Stomach (tissue), 4 donors: ENCODE results near the gene COL6A1.

ENCODE experiments used
- EP300 ChIP-seq: sonication (generic); formaldehyde crosslinking; IDR thresholded peaks from one replicate; pipeline ENCODE4 v1.6.1; 2017; ENCODE audit warnings: antibody characterized with exemption
- POLR2A ChIP-seq, 4 donors: fragments of 450-650 bp; IDR thresholded peaks; one replicate each; pipeline ENCODE4 v1.6.1; 2016; ENCODE audit warnings: antibody characterized with exemption in 4 of 4, control low read depth in 2 of 4, mild to moderate bottlenecking in 1 of 4, moderate library complexity in 1 of 4
- POLR2AphosphoS5 ChIP-seq, 3 donors: sonication (generic); formaldehyde crosslinking; IDR thresholded peaks; one replicate each; pipeline ENCODE4 v1.6.1; 2016; ENCODE audit warnings: antibody characterized with exemption in 3 of 3
- TF ChIP-seq, protein P1 (sequence below), 7 experiments: fragments of 450-650 bp in 4 of 7; fragments of 200-600 bp in 3 of 7; sonication (generic) in 3 of 7; IDR thresholded peaks; one replicate each; pipeline ENCODE4 v1.5.1; 2016 to 2019; ENCODE audit warnings: antibody characterized with exemption in 7 of 7, control low read depth in 2 of 7, mild to moderate bottlenecking in 1 of 7

GRCh38 chr21:45944601-45945000 lies 37.0 kb upstream of the COL6A1 start:
- TF ChIP-seq, protein P1, sequence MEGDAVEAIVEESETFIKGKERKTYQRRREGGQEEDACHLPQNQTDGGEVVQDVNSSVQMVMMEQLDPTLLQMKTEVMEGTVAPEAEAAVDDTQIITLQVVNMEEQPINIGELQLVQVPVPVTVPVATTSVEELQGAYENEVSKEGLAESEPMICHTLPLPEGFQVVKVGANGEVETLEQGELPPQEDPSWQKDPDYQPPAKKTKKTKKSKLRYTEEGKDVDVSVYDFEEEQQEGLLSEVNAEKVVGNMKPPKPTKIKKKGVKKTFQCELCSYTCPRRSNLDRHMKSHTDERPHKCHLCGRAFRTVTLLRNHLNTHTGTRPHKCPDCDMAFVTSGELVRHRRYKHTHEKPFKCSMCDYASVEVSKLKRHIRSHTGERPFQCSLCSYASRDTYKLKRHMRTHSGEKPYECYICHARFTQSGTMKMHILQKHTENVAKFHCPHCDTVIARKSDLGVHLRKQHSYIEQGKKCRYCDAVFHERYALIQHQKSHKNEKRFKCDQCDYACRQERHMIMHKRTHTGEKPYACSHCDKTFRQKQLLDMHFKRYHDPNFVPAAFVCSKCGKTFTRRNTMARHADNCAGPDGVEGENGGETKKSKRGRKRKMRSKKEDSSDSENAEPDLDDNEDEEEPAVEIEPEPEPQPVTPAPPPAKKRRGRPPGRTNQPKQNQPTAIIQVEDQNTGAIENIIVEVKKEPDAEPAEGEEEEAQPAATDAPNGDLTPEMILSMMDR (IDR thresholded peaks at IDR 0.05): no peak
- no peak for TF ChIP-seq POLR2A (IDR thresholded peaks at IDR 0.05)
- no peak for TF ChIP-seq POLR2AphosphoS5 (IDR thresholded peaks at IDR 0.05)
- TF ChIP-seq EP300: no peak
